Measurements from ENCODE around the gene APOOL. TPM values are rescaled to one million over a fixed set of nuclear protein-coding genes. Genes with fewer than 3 reads are reported as not detected.
A peak's percentile ranks its signal among the peaks of the same experiment; 100 is the strongest.
"Not testable (repeated sequence)": the region's sequence is repeated elsewhere in the genome, so short reads cannot be mapped to it uniquely, and the experiment has no call there.

APOOL gene
- 50.1 TPM for total RNA-seq
- long read RNA-seq, partial matches to known transcripts, result 0 of 4 reads
- long read RNA-seq, other reads (novel, unspliced or antisense), result 2 of 4 reads

DNA sequence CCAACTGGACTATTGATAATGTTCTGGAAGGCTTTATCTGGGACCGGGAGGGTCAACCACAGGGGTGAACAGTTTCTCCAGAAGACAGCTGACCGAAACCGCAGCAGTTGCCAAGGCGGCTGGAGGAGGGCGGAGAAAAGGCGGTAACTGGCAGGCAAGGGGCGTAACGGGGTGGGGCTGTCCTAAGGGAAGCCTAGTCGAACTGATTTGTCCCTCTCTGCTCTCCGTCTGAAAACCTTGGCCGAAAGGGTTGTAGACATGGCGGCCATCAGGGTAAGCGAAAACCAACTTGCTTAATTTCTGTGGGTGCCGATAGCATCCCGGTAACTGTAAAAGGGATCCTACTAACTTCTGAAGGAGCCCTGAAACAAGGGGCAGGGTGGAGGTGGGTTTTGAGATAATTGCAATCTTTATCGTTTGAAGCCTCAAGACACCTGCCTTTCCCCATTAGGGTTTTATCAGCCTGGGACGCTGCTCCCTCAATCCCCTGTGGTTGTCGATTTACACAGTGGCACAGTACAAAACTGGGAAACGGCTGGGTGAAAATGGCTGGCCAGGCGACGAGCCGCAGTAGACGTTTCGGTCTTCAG lies at the start of gene APOOL:
Gene APOOL (plus strand): TSS at position 223 of the 590 bp plus-strand sequence. CDS start 36 bp downstream, at position 259.
- peak; percentile 90 for DNase-seq
- ATAC-seq (ENCODE audit: poor library complexity), result peak; percentile 100
- intact Hi-C loops (cut with DNase I), result no loop called here

DNA sequence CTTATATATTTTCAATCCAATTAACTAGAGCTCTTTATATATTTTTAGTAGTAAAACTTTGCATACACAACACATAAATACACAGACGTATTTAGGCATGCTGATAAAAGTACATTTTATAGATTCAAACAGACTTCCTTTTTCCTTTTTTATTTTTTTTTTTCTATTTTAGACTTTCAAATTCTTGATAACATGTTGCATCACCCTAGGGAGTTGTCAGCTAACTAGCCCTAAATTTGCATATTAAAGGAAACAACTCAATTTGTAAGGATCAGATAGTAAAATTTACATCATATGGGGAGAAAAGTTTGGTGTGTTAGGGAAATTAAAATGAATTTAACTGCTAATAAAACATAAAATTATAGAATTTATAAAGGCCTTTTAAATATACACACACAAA lies 47.4 kb upstream of the APOOL start:
- DNase-seq (no peak), ATAC-seq (ENCODE audit: poor library complexity) (no peak)
- intact Hi-C loops (cut with DNase I), result no loop called here

GRCh38 chrX:84974803-84975202 lies 28.9 kb upstream of the APOOL start:
- no peak for DNase-seq
- ATAC-seq (ENCODE audit: poor library complexity), result no peak
- intact Hi-C loops (cut with DNase I), result no loop called here

DNA sequence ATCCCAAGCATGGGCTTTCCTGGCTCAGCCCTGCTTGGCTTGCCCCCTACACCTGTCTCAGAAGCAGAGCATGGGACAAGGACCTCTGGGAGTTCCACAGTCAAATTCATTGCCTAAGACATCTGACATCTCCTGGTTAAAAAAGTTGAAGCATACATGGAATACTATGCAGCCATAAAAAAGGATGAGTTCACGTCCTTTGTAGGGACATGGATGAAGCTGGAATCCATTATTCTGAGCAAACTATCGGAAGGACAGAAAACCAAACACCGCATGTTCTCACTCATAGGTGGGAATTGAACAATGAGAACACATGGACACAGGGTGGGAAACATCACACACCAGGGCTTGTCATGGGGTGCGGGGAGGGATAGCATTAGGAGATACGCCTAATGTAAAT lies 11.9 kb upstream of the APOOL start:
- DNase-seq; ATAC-seq (ENCODE audit: poor library complexity); intact Hi-C loops (cut with DNase I): not testable (repeated sequence)

GRCh38 chrX:84993150-84993549 lies 10.5 kb upstream of the APOOL start:
- DNase-seq, result no peak
- no peak for ATAC-seq (ENCODE audit: poor library complexity)
- intact Hi-C loops (cut with DNase I), result no loop called here

GRCh38 chrX:85001344-85001743 lies 2.3 kb upstream of the APOOL start:
- intact Hi-C loops (cut with DNase I), result no loop called here
- ATAC-seq (ENCODE audit: poor library complexity), result no peak
- no peak for DNase-seq

DNA sequence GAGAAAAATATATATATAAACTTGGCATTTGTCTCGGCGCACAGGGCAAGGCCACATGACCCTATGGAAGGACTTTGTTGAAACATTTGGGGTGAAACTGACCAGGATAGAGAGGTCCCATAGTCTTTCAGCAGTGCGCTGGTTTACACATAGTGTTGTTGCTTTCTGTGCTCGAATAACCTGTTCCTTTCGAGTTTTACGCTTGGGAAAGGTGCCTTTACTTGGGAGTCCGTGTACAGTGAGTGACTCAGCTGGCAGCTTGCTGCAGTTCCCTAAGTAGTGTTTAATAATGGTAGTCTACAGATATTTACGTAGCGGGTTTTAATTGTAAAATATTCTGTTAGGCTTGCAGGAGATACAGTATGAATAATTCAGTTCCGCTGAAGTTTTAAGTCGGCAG lies 578 bp downstream of the APOOL start:
- ATAC-seq (ENCODE audit: poor library complexity) (peak; percentile 17), DNase-seq (no peak)
- intact Hi-C loops (cut with DNase I), result no loop called here

GRCh38 chrX:85012098-85012497 lies 8.4 kb downstream of the APOOL start:
- DNase-seq, result no peak
- no peak for ATAC-seq (ENCODE audit: poor library complexity)
- intact Hi-C loops (cut with DNase I), result no loop called here

DNA sequence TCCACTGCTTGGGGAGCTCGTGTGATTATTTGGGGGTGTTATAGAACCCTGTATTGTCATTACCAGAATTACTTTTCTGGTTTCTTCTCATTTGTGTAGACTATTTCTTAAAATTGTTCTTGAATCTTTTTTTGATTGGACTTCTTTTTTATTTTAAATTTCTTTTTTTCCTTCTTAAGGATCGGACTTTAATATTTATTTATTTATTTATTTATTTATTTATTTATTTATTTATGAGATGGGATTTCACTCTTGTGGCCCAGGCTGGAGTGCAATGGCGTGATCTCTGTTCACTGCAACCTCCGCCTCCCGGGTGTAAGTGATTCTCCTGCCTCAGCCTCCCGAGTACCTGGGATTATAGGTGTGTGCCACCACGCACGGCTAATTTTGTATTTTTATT lies 11.7 kb downstream of the APOOL start:
- intact Hi-C loops (cut with DNase I); ATAC-seq (ENCODE audit: poor library complexity); DNase-seq: not testable (repeated sequence)

DNA sequence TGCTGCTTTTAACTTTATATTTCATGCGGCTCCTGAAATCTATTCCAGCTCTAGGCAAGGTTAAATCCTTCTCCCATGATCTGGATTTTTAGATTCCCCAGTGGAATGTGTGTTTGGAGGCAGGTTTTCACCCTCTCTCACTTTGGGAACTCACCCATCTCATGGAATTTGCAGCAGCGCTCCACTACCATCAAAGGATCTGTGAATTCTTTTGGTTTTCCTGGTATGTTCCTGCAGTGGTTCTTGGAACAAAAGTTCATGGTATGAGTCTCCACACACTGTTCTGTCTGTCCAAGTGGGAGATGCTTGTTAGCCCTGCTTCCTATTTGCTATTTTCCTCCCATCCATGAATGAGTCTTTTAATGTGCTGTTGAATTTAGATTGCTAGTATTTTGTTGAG lies 14.0 kb downstream of the APOOL start:
- intact Hi-C loops (cut with DNase I), result no loop called here
- ATAC-seq (ENCODE audit: poor library complexity), result no peak
- no peak for DNase-seq

GRCh38 chrX:85018471-85018870 lies 14.8 kb downstream of the APOOL start:
- DNase-seq (no peak), ATAC-seq (ENCODE audit: poor library complexity) (no peak)
- intact Hi-C loops (cut with DNase I), result no loop called here

GRCh38 chrX:85020216-85020615 lies 16.5 kb downstream of the APOOL start:
- ATAC-seq (ENCODE audit: poor library complexity), result no peak
- intact Hi-C loops (cut with DNase I), result no loop called here
- DNase-seq, result no peak

GRCh38 chrX:85024044-85024443 lies 20.4 kb downstream of the APOOL start:
- no peak for DNase-seq
- intact Hi-C loops (cut with DNase I), result no loop called here
- ATAC-seq (ENCODE audit: poor library complexity), result no peak

DNA sequence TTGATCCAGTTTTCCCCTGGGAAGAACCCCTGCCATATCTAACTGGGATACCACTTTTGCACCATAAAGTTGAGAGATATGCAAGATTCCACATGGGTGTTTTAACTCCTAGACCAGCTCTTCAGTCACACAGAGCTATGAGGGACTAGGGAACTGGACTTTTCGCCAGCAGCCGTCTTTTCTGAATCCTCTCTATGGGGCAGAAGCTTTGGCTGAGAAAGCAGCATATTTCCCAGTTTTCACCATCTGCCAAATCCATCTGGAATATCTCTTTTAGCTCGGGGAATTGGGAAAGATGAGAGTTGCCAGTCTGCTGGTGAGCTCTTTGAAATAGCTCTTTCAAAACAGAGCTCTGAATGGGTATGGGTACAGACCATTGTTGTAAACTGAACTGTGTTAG lies 20.9 kb downstream of the APOOL start:
- intact Hi-C loops (cut with DNase I), result no loop called here

GRCh38 chrX:85026170-85026569 lies 22.5 kb downstream of the APOOL start:
- DNase-seq (no peak), ATAC-seq (ENCODE audit: poor library complexity) (no peak)
- intact Hi-C loops (cut with DNase I), result no loop called here

More for the DNA sequence above, 20.9 kb downstream of the APOOL start:
- DNase-seq, result no peak
- no peak for ATAC-seq (ENCODE audit: poor library complexity)

DNA sequence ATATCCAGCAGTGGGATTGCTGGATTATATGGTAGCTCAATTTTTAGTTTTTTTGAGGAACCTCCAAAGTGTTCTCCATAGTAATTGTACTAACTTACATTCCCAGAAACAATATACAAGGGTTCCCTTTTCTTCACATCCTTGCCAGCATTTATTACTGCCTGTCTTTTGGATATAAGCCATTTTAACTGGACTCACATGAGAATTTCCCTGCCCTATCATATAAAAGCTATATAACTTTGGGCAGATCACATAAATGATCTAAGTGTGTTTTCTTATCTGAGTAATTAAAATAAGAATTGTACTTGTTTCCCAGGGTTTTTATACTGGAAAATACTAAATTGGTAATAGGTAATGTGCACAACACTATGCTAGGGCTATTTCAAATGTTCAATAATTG lies 25.4 kb downstream of the APOOL start:
- intact Hi-C loops (cut with DNase I), result no loop called here
- no peak for DNase-seq
- no peak for ATAC-seq (ENCODE audit: poor library complexity)

DNA sequence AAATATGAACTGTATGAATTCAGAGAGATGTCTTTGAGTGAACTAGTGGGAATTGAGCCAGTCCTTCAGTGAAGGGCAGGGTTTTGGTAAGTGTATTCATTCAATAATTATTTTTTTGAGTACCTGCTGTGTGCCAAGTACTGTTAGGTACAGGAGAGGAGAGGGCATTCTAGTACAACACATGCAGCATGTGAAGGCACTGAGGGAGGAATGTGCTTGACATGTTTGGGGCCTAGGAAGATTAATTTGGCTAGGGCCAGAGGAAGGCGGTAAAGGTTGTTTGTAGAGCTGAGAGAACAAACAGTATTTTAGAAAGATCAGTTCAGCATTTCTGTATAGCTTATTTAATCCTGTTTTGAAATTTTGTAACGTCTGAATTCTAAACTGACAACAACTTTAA lies 27.8 kb downstream of the APOOL start:
- DNase-seq (no peak), ATAC-seq (ENCODE audit: poor library complexity) (peak; percentile 65)
- intact Hi-C loops (cut with DNase I), result no loop called here

DNA sequence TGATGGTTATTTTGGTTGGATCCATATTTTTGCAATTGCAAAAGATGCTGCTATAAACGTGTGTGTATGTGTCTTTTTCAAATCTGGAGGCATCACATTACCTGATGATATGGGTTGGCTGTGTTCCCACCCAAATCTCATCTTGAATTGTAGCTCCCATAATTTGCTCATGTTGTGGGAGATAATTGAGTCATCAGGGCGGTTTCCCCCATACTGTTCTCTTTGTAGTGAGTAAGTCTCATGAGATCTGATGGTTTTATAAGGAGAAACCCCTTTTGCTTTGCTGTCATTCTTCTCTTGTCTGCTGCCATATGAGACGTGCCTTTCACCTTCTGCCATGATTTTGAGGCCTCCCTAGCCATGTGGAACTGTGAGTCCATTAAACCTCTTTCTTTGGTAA lies 33.4 kb downstream of the APOOL start:
- ATAC-seq (ENCODE audit: poor library complexity), result no peak
- intact Hi-C loops (cut with DNase I), result no loop called here

DNA sequence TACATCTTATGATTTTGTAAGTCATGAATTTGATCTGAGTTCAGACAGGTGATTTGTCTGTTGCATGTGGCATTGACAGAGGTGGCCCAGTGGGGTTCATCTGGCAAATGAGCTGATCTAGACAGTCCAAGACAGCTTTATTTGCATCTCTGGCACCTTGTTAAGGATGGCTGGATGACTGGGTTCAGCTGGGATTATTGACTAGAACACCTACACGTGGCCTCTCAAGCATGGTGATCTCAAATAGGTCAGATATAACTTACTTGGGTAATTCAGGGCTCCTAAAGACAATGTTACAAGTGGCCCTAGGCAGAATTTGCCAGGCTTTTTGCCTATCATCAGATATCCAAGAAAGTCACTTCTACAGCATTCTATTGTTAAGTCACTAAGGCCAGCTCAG lies 48.0 kb downstream of the APOOL start:
- intact Hi-C loops (cut with DNase I), result no loop called here
- no peak for ATAC-seq (ENCODE audit: poor library complexity)
- no peak for DNase-seq

More for the DNA sequence above, 33.4 kb downstream of the APOOL start:
- DNase-seq, result no peak

DNA sequence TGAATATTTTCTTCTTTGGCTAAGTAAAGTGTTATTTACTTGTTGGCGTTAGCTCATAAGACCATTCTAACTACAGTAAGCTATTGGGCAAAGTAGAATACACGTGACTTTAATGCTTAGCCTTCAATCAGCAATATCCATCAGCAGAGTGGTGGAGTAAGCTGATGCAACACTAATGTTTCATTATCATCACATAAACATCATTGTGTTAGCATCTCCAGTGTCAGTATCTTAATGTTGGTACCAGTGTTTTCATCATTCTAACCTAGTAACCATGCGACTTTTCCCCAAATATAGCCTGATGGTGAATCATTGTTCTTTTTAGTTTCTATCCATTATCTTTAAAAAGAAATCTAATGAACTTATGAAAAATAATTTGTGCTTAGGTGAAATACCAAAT lies 48.5 kb downstream of the APOOL start:
- ATAC-seq (ENCODE audit: poor library complexity), result no peak
- intact Hi-C loops (cut with DNase I), result no loop called here
- DNase-seq, result no peak
